ENCODE results near the gene PSENEN.

- no peak for TF ChIP-seq CTCF (conservative IDR thresholded peaks at IDR 0.05; ENCODE audit: low read depth, low read length)
- no peak for TF ChIP-seq EZH2 (IDR thresholded peaks at IDR 0.05; ENCODE audit: low read length, unreplicated experiment)
Observed at GRCh38 chr19:35792312-35792711, 46.9 kb downstream of the PSENEN start.
